SK-N-SH (cell line): ENCODE measurements around the gene C17orf50. TPM values are rescaled to one million over a fixed set of nuclear protein-coding genes. Genes with fewer than 3 reads are reported as not detected.

Experiments used
- CTCF ChIA-PET: fragments of 300-600, 350-600 bp; formaldehyde crosslinking; extraction: SDS; loops from one replicate; lab custom pipeline; 2021; lab: Yijun Ruan, JAX
- POLR2A ChIA-PET: fragments of 350-600 bp; sonication (Branson Sonifier 250); formaldehyde crosslinking; extraction: SDS; loops from one replicate; lab custom pipeline; 2020; ENCODE audit warnings: antibody characterized with exemption, inconsistent platforms; lab: Yijun Ruan, JAX
- DNase-seq: peaks from one replicate; pipeline ENCODE4 v3.0.0; 2012
- H2AFZ ChIP-seq: fragments of 200-600 bp; sonication (generic); 2 replicates; pipeline ENCODE4 v1.8.1; 2016; ENCODE audit warnings: antibody characterized with exemption, mild to moderate bottlenecking, low read depth
- H3F3A ChIP-seq: fragments of 200-600 bp; sonication (generic); replicated peaks from 2 replicates; pipeline ENCODE3; 2016; ENCODE audit warnings: antibody characterized with exemption, mild to moderate bottlenecking; ENCODE audit not compliant: insufficient read depth
- H3K27ac ChIP-seq, 2 experiments: fragments of 200-500 bp in 1 of 2; fragments of 200-600 bp in 1 of 2; sonication (Bioruptor generic) in 1 of 2; sonication (generic), shearing (Covaris generic) in 1 of 2; 2 replicates each; pipeline versions ENCODE4 v1.5.1 to v1.6.1; 2014 to 2016; ENCODE audit warnings: low read depth in 2 of 2, inconsistent platforms in 1 of 2, low read length in 1 of 2, mild to moderate bottlenecking in 1 of 2, mixed read lengths in 1 of 2
- H3K27me3 ChIP-seq: fragments of 200-600 bp; sonication (generic), shearing (Covaris generic); 2 replicates; pipeline ENCODE4 v1.6.1; 2016; ENCODE audit warnings: mixed run types; ENCODE audit not compliant: insufficient read depth
- H3K36me3 ChIP-seq, 2 experiments: fragments of 200-500 bp in 1 of 2; fragments of 200-600 bp in 1 of 2; sonication (Bioruptor generic) in 1 of 2; sonication (generic) in 1 of 2; replicated peaks in 1 of 2; 2 replicates each; pipeline versions ENCODE3 to v1.5.1; 2014 to 2016; ENCODE audit warnings: low read length in 1 of 2, mild to moderate bottlenecking in 1 of 2; ENCODE audit not compliant: insufficient read depth in 2 of 2, control insufficient read depth in 1 of 2
- H3K4me1 ChIP-seq, 2 experiments: fragments of 200-500 bp in 1 of 2; fragments of 200-600 bp in 1 of 2; sonication (Bioruptor generic) in 1 of 2; sonication (generic), shearing (Covaris generic) in 1 of 2; 2 replicates each; pipeline versions ENCODE4 v1.5.1 to v1.6.1; 2014 to 2016; ENCODE audit warnings: low read depth in 1 of 2, low read length in 1 of 2, mixed run types in 1 of 2; ENCODE audit not compliant: insufficient read depth in 2 of 2, control insufficient read depth in 1 of 2
- H3K4me2 ChIP-seq: fragments of 200-600 bp; sonication (generic), shearing (Covaris generic); 2 replicates; pipeline ENCODE4 v1.6.1; 2017; ENCODE audit warnings: mixed run types
- H3K4me3 ChIP-seq, 2 experiments: fragments of 200-500 bp in 1 of 2; fragments of 200-600 bp in 1 of 2; sonication (Bioruptor generic) in 1 of 2; sonication (generic), shearing (Covaris generic) in 1 of 2; 2 replicates each; pipeline versions ENCODE4 v1.5.1 to v1.8.1; 2014 to 2016; ENCODE audit warnings: low read depth in 2 of 2, inconsistent platforms in 1 of 2, low read length in 1 of 2, mild to moderate bottlenecking in 1 of 2, mixed read lengths in 1 of 2, moderate library complexity in 1 of 2
- H3K79me2 ChIP-seq: fragments of 200-600 bp; sonication (generic); 2 replicates; pipeline ENCODE4 v1.8.1; 2017; ENCODE audit warnings: mild to moderate bottlenecking; ENCODE audit not compliant: insufficient read depth
- H3K9ac ChIP-seq: fragments of 200-600 bp; sonication (generic); 2 replicates; pipeline ENCODE4 v1.6.1; 2017; ENCODE audit warnings: mixed run types
- H3K9me2 ChIP-seq: fragments of 200-600 bp; sonication (generic); 2 replicates; pipeline ENCODE4 v1.6.1; 2017; ENCODE audit warnings: mixed run types
- H3K9me3 ChIP-seq: fragments of 200-600 bp; sonication (generic); 2 replicates; pipeline ENCODE4 v1.6.1; 2017; ENCODE audit warnings: mixed run types, mild to moderate bottlenecking, moderate library complexity
- H4K20me1 ChIP-seq: fragments of 200-600 bp; sonication (generic); 2 replicates; pipeline ENCODE4 v1.6.1; 2017; ENCODE audit warnings: mild to moderate bottlenecking, mixed run types; ENCODE audit not compliant: insufficient read depth
- CHD2 ChIP-seq: fragments of 150-350 bp; IDR thresholded peaks from 2 replicates; pipeline ENCODE4 v1.6.1; 2018; ENCODE audit warnings: low read length; ENCODE audit not compliant: partially characterized antibody
- ELF1 ChIP-seq: IDR thresholded peaks from 2 replicates; pipeline ENCODE4 v1.4.0; 2012
- EP300 ChIP-seq, 2 experiments: IDR thresholded peaks; 2 replicates each; pipeline versions ENCODE4 v1.4.0 to v1.6.1; 2012; ENCODE audit warnings: borderline replicate concordance in 1 of 2, low read depth in 1 of 2, low read length in 1 of 2
- EZH2phosphoT487 ChIP-seq: fragments of 200-600 bp; sonication (generic); IDR thresholded peaks from 2 replicates; pipeline ENCODE4 v1.6.1; 2017; ENCODE audit warnings: low read depth, mixed run types, mild to moderate bottlenecking, antibody characterized with exemption, moderate library complexity, borderline replicate concordance
- FOSL2 ChIP-seq: IDR thresholded peaks from 2 replicates; pipeline ENCODE4 v1.4.0; 2012; ENCODE audit warnings: low read depth, mild to moderate bottlenecking, moderate library complexity, borderline replicate concordance
- FOXJ3 ChIP-seq: sonication (generic); formaldehyde crosslinking; IDR thresholded peaks from 2 replicates; pipeline ENCODE4 v1.5.1; 2020; ENCODE audit warnings: mild to moderate bottlenecking, missing genetic modification reagents
- GATA2 ChIP-seq: sonication (generic); formaldehyde crosslinking; IDR thresholded peaks from 2 replicates; pipeline ENCODE4 v1.5.0; 2020; ENCODE audit warnings: mild to moderate bottlenecking, missing genetic modification reagents
- NFIC ChIP-seq: IDR thresholded peaks from 2 replicates; pipeline ENCODE4 v1.4.0; 2012; ENCODE audit warnings: borderline replicate concordance
- PBX3 ChIP-seq: IDR thresholded peaks from 2 replicates; pipeline ENCODE4; 2012
- POLR2AphosphoS5 ChIP-seq: IDR thresholded peaks from 2 replicates; pipeline ENCODE4 v1.6.1; 2012; ENCODE audit warnings: low read depth, low read length
- RAD21 ChIP-seq: IDR thresholded peaks from 2 replicates; pipeline ENCODE4 v1.6.1; 2012; ENCODE audit warnings: mild to moderate bottlenecking, low read length
- RCOR1 ChIP-seq: fragments of 150-350 bp; IDR thresholded peaks from 2 replicates; pipeline ENCODE4 v1.6.1; 2017; ENCODE audit warnings: antibody characterized with exemption, low read length
- RFX5 ChIP-seq: IDR thresholded peaks from 2 replicates; pipeline ENCODE4 v1.6.1; 2012; ENCODE audit warnings: mild to moderate bottlenecking, improper control_type of control experiment, low read length
- SMC3 ChIP-seq: IDR thresholded peaks from 2 replicates; pipeline ENCODE4 v1.6.1; 2012; ENCODE audit warnings: low read depth, low read length, improper control_type of control experiment
- TAF1 ChIP-seq: IDR thresholded peaks from 2 replicates; pipeline ENCODE4 v1.6.1; 2012; ENCODE audit warnings: low read depth, mild to moderate bottlenecking, low read length, moderate library complexity, borderline replicate concordance
- TCF12 ChIP-seq: IDR thresholded peaks from 2 replicates; pipeline ENCODE4 v1.4.0; 2012
- TEAD4 ChIP-seq: IDR thresholded peaks from 2 replicates; pipeline ENCODE4 v1.4.0; 2012; ENCODE audit warnings: mild to moderate bottlenecking, borderline replicate concordance; ENCODE audit not compliant: insufficient read depth
- USF1 ChIP-seq: IDR thresholded peaks from 2 replicates; pipeline ENCODE4 v1.4.0; 2012; ENCODE audit warnings: low read depth, borderline replicate concordance
- YY1 ChIP-seq: IDR thresholded peaks from 2 replicates; pipeline ENCODE4 v1.4.0; 2012; ENCODE audit warnings: low read depth, mild to moderate bottlenecking
- ZBTB33 ChIP-seq: IDR thresholded peaks from 2 replicates; pipeline ENCODE4 v1.4.0; 2012; ENCODE audit warnings: low read depth, borderline replicate concordance
- WGBS: methylation state at CpG from one replicate; pipeline ENCODE4 v1.1.6; 2017; ENCODE audit warnings: low lambda C conversion rate; 5-methylcytosine and 5-hydroxymethylcytosine counted together
- polyA plus RNA-seq, 3 experiments: library from polyadenylated mRNA; depleted of rRNA; stranded (reverse); fragments of >200 nt; gene quantifications; 2 replicates each; pipeline ENCODE4 v1.2.3, GENCODE V29; 2012
- TF ChIP-seq, protein P1 (sequence below): fragments of 150-350 bp; IDR thresholded peaks from 2 replicates; pipeline ENCODE4 v1.6.1; 2016; ENCODE audit warnings: mild to moderate bottlenecking, low read depth, low read length

The C17orf50 gene
- polyA plus RNA-seq, 1 of the 3 experiments (the other 2 are of a cell fraction), result 0.05 TPM

DNA sequence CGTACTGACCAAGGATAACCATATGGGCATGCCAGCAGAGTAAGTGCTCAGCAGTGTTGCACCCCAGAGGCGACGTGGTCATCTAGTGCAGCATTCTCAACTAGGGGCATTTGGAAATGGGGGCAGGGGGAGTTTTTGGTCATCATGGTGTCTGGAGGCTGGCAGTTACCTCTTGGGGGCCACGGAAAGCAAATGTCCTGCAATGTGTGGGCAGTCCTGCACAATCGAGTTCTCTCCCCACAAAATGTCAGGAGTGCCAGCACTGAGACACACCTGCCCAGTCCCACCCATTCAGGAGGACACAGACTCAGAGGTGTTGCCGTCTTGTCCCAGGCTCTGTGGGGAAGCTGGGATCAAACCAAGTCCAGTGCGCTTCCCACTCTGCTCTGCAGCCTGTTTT is 26.3 kb upstream of the C17orf50 start:
- H3F3A ChIP-seq, result no peaks in the 10 kb centered on the region
- ChIA-PET CTCF (interaction anchor here (2.3 to 5.2 kb wide), 2 partner anchors 13 to 121 kb away, joined by 5 to 53 read pairs; no protein-coding TSS in a partner anchor), POLR2A (no interaction called here)
- H3K4me1 ChIP-seq, result peaks cover 5 to 11% of the 10 kb centered on the region in 2 experiments; a peak in 1 of 4 replicates
- H3K9ac ChIP-seq, result no peak overlapping the region
- H3K4me3 ChIP-seq, result no peak overlapping the region
- H3K4me2 ChIP-seq, result no peak overlapping the region
- no peaks in the 10 kb centered on the region for H3K27me3 ChIP-seq
- DNase-seq, result no peak
- H3K9me3 ChIP-seq, result no peaks in the 10 kb centered on the region
- H3K36me3 ChIP-seq, result no peaks in the 10 kb centered on the region
- H2AFZ ChIP-seq, result no peak overlapping the region
- TF ChIP-seq FOXJ3 (CRISPR knock-in tag) (no peak), POLR2AphosphoS5 (no peak), ELF1 (no peak), RCOR1 (no peak), PBX3 (no peak), EP300 (IDR thresholded peaks at IDR 0.05; ENCODE audit: borderline replicate concordance in 1 of 2, low read depth in 1 of 2, low read length in 1 of 2) (no peak), RAD21 (no peak), SMC3 (no peak)
- TF ChIP-seq, protein P1, sequence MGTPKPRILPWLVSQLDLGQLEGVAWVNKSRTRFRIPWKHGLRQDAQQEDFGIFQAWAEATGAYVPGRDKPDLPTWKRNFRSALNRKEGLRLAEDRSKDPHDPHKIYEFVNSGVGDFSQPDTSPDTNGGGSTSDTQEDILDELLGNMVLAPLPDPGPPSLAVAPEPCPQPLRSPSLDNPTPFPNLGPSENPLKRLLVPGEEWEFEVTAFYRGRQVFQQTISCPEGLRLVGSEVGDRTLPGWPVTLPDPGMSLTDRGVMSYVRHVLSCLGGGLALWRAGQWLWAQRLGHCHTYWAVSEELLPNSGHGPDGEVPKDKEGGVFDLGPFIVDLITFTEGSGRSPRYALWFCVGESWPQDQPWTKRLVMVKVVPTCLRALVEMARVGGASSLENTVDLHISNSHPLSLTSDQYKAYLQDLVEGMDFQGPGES, result no peak
- H3K79me2 ChIP-seq, result no peaks in the 10 kb centered on the region
- H3K27ac ChIP-seq, result no peak overlapping the region
- no peaks in the 10 kb centered on the region for H4K20me1 ChIP-seq
- WGBS, result 95% methylated on average over 7 of the region's 7 CpGs
- no peaks in the 10 kb centered on the region for H3K9me2 ChIP-seq

GRCh38 chr17:35735036-35735805 is 25.5 kb upstream of the C17orf50 start:
- H3K9ac ChIP-seq, result no peak overlapping the region
- H3K36me3 ChIP-seq, result no peaks in the 10 kb centered on the region
- TF ChIP-seq ZBTB33 (no peak), FOXJ3 (CRISPR knock-in tag) (no peak), CHD2 (no peak), TEAD4 (no peak), GATA2 (no peak), NFIC (no peak), RFX5 (no peak), EP300 (IDR thresholded peaks at IDR 0.05; ENCODE audit: borderline replicate concordance in 1 of 2, low read depth in 1 of 2, low read length in 1 of 2) (no peak), TCF12 (no peak), SMC3 (no peak), ELF1 (no peak), TAF1 (no peak), EZH2phosphoT487 (no peak), POLR2AphosphoS5 (no peak), YY1 (no peak), FOSL2 (no peak), USF1 (no peak)
- TF ChIP-seq, all 33 proteins: peak for 0
- ChIA-PET POLR2A (no interaction called here), CTCF (interaction anchor here (0.7 to 2.7 kb wide), 4 partner anchors 12 to 141 kb away, joined by 3 to 26 read pairs (median 7); no protein-coding TSS in a partner anchor)
- Histone ChIP-seq H3K27me3 (no peaks in the 10 kb centered on the region), H3K9me3 (no peaks in the 10 kb centered on the region), H3F3A (no peaks in the 10 kb centered on the region), H3K9me2 (no peaks in the 10 kb centered on the region), H2AFZ (no peak overlapping the region), H3K79me2 (no peaks in the 10 kb centered on the region), H4K20me1 (no peaks in the 10 kb centered on the region), H3K4me2 (no peak overlapping the region), H3K4me3 (no peak overlapping the region), H3K4me1 (peaks cover 5 to 11% of the 10 kb centered on the region in 2 experiments; a peak in 1 of 4 replicates), H3K27ac (no peak overlapping the region)
- DNase-seq, result no peak
- WGBS, result 94% methylated on average over 21 of the region's 29 CpGs
